ENCODE data around the gene EXOC6B.

DNA sequence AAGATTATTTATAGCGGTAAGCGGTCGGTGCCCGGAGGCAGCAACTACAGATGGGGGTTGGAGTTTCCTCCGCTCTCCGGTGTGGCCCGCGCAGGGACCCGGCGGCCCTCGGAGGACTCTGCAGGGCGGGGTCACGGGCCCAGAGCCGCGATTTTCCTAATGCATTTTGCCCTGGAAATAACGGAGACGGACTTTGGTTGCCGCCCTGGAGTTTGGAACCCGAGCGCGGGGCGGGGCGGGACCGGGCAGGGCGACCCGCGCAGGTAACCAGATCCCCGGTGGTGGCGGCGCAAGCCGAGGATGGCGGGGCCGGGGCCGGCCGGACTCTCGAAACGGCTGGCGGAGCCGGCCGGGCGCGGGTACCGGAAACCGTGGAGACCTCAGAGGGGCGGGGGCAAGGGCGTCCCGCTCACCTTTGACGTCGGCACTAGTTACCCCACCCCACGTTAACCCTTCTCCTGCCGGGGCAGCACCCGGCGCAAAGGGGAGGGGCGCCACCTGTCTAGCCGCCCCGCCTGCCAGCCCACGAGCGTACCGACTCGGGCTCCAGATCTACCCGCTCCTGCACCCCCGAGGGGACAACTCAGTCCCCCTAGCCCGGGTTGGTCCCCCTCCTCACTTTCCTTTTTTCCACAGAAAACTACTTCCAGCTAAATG, 681.1 kb downstream of the EXOC6B start:
- TF ChIP-seq, protein P1, sequence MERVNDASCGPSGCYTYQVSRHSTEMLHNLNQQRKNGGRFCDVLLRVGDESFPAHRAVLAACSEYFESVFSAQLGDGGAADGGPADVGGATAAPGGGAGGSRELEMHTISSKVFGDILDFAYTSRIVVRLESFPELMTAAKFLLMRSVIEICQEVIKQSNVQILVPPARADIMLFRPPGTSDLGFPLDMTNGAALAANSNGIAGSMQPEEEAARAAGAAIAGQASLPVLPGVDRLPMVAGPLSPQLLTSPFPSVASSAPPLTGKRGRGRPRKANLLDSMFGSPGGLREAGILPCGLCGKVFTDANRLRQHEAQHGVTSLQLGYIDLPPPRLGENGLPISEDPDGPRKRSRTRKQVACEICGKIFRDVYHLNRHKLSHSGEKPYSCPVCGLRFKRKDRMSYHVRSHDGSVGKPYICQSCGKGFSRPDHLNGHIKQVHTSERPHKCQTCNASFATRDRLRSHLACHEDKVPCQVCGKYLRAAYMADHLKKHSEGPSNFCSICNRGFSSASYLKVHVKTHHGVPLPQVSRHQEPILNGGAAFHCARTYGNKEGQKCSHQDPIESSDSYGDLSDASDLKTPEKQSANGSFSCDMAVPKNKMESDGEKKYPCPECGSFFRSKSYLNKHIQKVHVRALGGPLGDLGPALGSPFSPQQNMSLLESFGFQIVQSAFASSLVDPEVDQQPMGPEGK (CRISPR knock-in tag; IDR thresholded peaks at IDR 0.05; ENCODE audit: borderline replicate concordance), result no peak
- TF ChIP-seq PPARA (CRISPR knock-in tag; IDR thresholded peaks at IDR 0.05; ENCODE audit: borderline replicate concordance) (no peak), OSR1 (CRISPR knock-in tag; IDR thresholded peaks at IDR 0.05) (no peak), ZNF8 (CRISPR knock-in tag; IDR thresholded peaks at IDR 0.05) (no peak), ARNTL (CRISPR knock-in tag; IDR thresholded peaks at IDR 0.05; ENCODE audit: borderline replicate concordance, low read depth) (no peak), ZFP30 (CRISPR knock-in tag; IDR thresholded peaks at IDR 0.05) (no peak), ESRRG (CRISPR knock-in tag; IDR thresholded peaks at IDR 0.05) (no peak), RARB (CRISPR knock-in tag; IDR thresholded peaks at IDR 0.05) (no peak), ZC3H10 (CRISPR knock-in tag; IDR thresholded peaks at IDR 0.05) (no peak), SNAI2 (CRISPR knock-in tag; IDR thresholded peaks at IDR 0.05) (no peak), GLIS3 (CRISPR knock-in tag; IDR thresholded peaks at IDR 0.05) (no peak)
- TF ChIP-seq, protein P2, sequence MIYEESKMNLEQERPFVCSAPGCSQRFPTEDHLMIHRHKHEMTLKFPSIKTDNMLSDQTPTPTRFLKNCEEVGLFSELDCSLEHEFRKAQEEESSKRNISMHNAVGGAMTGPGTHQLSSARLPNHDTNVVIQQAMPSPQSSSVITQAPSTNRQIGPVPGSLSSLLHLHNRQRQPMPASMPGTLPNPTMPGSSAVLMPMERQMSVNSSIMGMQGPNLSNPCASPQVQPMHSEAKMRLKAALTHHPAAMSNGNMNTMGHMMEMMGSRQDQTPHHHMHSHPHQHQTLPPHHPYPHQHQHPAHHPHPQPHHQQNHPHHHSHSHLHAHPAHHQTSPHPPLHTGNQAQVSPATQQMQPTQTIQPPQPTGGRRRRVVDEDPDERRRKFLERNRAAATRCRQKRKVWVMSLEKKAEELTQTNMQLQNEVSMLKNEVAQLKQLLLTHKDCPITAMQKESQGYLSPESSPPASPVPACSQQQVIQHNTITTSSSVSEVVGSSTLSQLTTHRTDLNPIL (CRISPR knock-in tag; IDR thresholded peaks at IDR 0.05; ENCODE audit: low read depth), result no peak
- TF ChIP-seq, protein P3, sequence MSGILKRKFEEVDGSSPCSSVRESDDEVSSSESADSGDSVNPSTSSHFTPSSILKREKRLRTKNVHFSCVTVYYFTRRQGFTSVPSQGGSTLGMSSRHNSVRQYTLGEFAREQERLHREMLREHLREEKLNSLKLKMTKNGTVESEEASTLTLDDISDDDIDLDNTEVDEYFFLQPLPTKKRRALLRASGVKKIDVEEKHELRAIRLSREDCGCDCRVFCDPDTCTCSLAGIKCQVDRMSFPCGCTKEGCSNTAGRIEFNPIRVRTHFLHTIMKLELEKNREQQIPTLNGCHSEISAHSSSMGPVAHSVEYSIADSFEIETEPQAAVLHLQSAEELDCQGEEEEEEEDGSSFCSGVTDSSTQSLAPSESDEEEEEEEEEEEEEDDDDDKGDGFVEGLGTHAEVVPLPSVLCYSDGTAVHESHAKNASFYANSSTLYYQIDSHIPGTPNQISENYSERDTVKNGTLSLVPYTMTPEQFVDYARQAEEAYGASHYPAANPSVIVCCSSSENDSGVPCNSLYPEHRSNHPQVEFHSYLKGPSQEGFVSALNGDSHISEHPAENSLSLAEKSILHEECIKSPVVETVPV (CRISPR knock-in tag; IDR thresholded peaks at IDR 0.05), result no peak; the same call in 1 of the 2 replicates
- TF ChIP-seq, protein P4, sequence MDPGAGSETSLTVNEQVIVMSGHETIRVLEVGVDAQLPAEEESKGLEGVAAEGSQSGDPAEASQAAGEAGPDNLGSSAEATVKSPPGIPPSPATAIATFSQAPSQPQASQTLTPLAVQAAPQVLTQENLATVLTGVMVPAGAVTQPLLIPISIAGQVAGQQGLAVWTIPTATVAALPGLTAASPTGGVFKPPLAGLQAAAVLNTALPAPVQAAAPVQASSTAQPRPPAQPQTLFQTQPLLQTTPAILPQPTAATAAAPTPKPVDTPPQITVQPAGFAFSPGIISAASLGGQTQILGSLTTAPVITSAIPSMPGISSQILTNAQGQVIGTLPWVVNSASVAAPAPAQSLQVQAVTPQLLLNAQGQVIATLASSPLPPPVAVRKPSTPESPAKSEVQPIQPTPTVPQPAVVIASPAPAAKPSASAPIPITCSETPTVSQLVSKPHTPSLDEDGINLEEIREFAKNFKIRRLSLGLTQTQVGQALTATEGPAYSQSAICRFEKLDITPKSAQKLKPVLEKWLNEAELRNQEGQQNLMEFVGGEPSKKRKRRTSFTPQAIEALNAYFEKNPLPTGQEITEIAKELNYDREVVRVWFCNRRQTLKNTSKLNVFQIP (CRISPR knock-in tag; IDR thresholded peaks at IDR 0.05; ENCODE audit: borderline replicate concordance, low read depth), result no peak

Data from SK-N-SH treated with all-trans-retinoic acid at 6 μM for 48 hours (cell line).